H1 (cell line): ENCODE measurements around the gene RAB3C. TPM values are rescaled to one million over a fixed set of nuclear protein-coding genes. Genes with fewer than 3 reads are reported as not detected.

Source experiments
- ATF3 ChIP-seq: IDR thresholded peaks from 2 replicates; pipeline ENCODE4 v1.6.1; 2011; ENCODE audit warnings: low read depth, mild to moderate bottlenecking, low read length; ENCODE audit not compliant: insufficient read depth
- CHD7 ChIP-seq: fragments of 300-600 bp; sonication (generic); IDR thresholded peaks from 2 replicates; pipeline ENCODE4 v1.7.1; 2012; ENCODE audit warnings: low read length, moderate library complexity, mild to moderate bottlenecking, inconsistent platforms; ENCODE audit not compliant: insufficient replicate concordance
- EP300 ChIP-seq, 2 experiments: IDR thresholded peaks; 1 replicate in 1 of 2; 2 replicates in 1 of 2; pipeline ENCODE4 v1.6.1; 2011 to 2012; ENCODE audit warnings: low read depth in 2 of 2, low read length in 2 of 2, mild to moderate bottlenecking in 2 of 2, borderline replicate concordance in 1 of 2, inconsistent platforms in 1 of 2, moderate library complexity in 1 of 2
- HDAC6 ChIP-seq: IDR thresholded peaks from one replicate; pipeline ENCODE4 v1.7.1; 2012; ENCODE audit warnings: low read depth, mild to moderate bottlenecking, inconsistent platforms, low read length, moderate library complexity
- SIX5 ChIP-seq: IDR thresholded peaks from 2 replicates; pipeline ENCODE4 v1.6.1; 2011; ENCODE audit warnings: mild to moderate bottlenecking, low read depth, low read length
- SP2 ChIP-seq: IDR thresholded peaks from 2 replicates; pipeline ENCODE4 v1.6.1; 2012; ENCODE audit warnings: mild to moderate bottlenecking, low read length, inconsistent platforms
- TAF7 ChIP-seq: optimal IDR thresholded peaks from 2 replicates; pipeline ENCODE3; 2011; ENCODE audit warnings: low read depth, mild to moderate bottlenecking, inconsistent platforms, low read length, moderate library complexity, borderline replicate concordance
- TBP ChIP-seq: IDR thresholded peaks from 2 replicates; pipeline ENCODE4 v1.6.1; 2011; ENCODE audit warnings: low read depth, low read length, improper control_type of control experiment
- polyA plus RNA-seq, 7 experiments: library from polyadenylated mRNA; depleted of rRNA in 3 of 7; stranded (reverse) in 5 of 7; unstranded in 2 of 7; fragments of >200 nt in 5 of 7; fragments of 200-250 nt in 2 of 7; gene quantifications; 1 replicate in 5 of 7; 2 replicates in 1 of 7; 4 replicates in 1 of 7; pipeline versions ENCODE4 v1.2.1 to v1.2.3, GENCODE V29; 2011 to 2013; ENCODE audit warnings: missing spikeins in 2 of 7, mixed read lengths in 2 of 7
- total RNA-seq: library from RNA; stranded (reverse); fragmentation: NEBNext Ultra II Directional; extraction: Animal tissue kit (Norgen Biotek cat#: 25700); gene quantifications from 2 replicates; pipeline ENCODE4 v1.2.1, GENCODE V29; 2021

Gene RAB3C
- total and polyA plus RNA-seq, 2 of the 8 experiments (the other 6 are each of a cell fraction or from before 2014, with no cell fraction given), result 14.7 to 18.3 TPM

- TF ChIP-seq ATF3, result no peak
- no peak for TF ChIP-seq SIX5
- TF ChIP-seq CHD7, result no peak
- TF ChIP-seq EP300 (IDR thresholded peaks at IDR 0.05; ENCODE audit: borderline replicate concordance in 1 of 2, low read depth in 2 of 2, low read length in 2 of 2), result no peak
- TF ChIP-seq HDAC6, result no peak
- no peak for TF ChIP-seq TAF7
- TF ChIP-seq TBP, result no peak
- TF ChIP-seq SP2, result no peak
These were observed 148.8 kb downstream of the RAB3C start (continued) for GRCh38 chr5:58731641-58732040.
